GM21367 (cell line): Measurements from ENCODE around the gene NUDC.

Experiments
- ATAC-seq: cut with Tn5 transposase; IDR thresholded peaks from one replicate; pipeline ENCODE4 v1.9.1; 2021; ENCODE audit not compliant: unreplicated experiment

Gene NUDC

GRCh38 chr1:26950602-26951001, 29.1 kb downstream of the NUDC start:
- no peak for ATAC-seq

- ATAC-seq = no peak
These were observed 29.7 kb downstream of the NUDC start for GRCh38 chr1:26951216-26951615.

- no peak for ATAC-seq
These were observed 30.4 kb downstream of the NUDC start for GRCh38 chr1:26951821-26952497.

- no peak for ATAC-seq
These were observed 31.8 kb downstream of the NUDC start for GRCh38 chr1:26953374-26953773.

GRCh38 chr1:26956321-26956720, 34.8 kb downstream of the NUDC start:
- ATAC-seq = no peak

- no peak for ATAC-seq
These were observed 35.8 kb downstream of the NUDC start for GRCh38 chr1:26957306-26957705.

- no peak for ATAC-seq
These were observed 37.7 kb downstream of the NUDC start for GRCh38 chr1:26959270-26959669.

GRCh38 chr1:26959722-26960624, 38.4 kb downstream of the NUDC start, which contains the start of gene KDF1:
TSS of gene KDF1 (minus strand) at chr1:26960468. CDS start at chr1:26952380, 8,088 bp downstream.
- ATAC-seq = no peak

GRCh38 chr1:26960625-26960966, 39.1 kb downstream of the NUDC start:
- no peak for ATAC-seq

- no peak for ATAC-seq
These were observed 40.3 kb downstream of the NUDC start for GRCh38 chr1:26961826-26962225.

GRCh38 chr1:26965213-26965612, 43.7 kb downstream of the NUDC start:
- no peak for ATAC-seq

GRCh38 chr1:26965628-26966027, 44.1 kb downstream of the NUDC start:
- no peak for ATAC-seq

GRCh38 chr1:26970810-26971209, 49.3 kb downstream of the NUDC start:
- ATAC-seq = no peak

GRCh38 chr1:26971590-26971989, 50.0 kb downstream of the NUDC start:
- ATAC-seq = no peak

- no peak for ATAC-seq
These were observed 50.8 kb downstream of the NUDC start for GRCh38 chr1:26972390-26972789.

GRCh38 chr1:26972821-26973220, 51.3 kb downstream of the NUDC start:
- no peak for ATAC-seq

GRCh38 chr1:26976621-26977510, 55.3 kb downstream of the NUDC start:
- no peak for ATAC-seq

GRCh38 chr1:26978901-26979300, 57.4 kb downstream of the NUDC start:
- no peak for ATAC-seq

- ATAC-seq = no peak
These were observed 59.8 kb downstream of the NUDC start for GRCh38 chr1:26981146-26981846.

GRCh38 chr1:26983863-26984262, 62.3 kb downstream of the NUDC start:
- no peak for ATAC-seq

- no peak for ATAC-seq
These were observed 62.7 kb downstream of the NUDC start for GRCh38 chr1:26984291-26984690.
